ENCODE measurements around the gene DTNB. TPM values are rescaled to one million over a fixed set of nuclear protein-coding genes. Genes with fewer than 3 reads are reported as not detected.
A peak's percentile ranks its signal among the peaks of the same experiment; 100 is the strongest.

Gene DTNB
- total RNA-seq, 1 donor from 2014 or later = 8.5 TPM

GRCh38 chr2:25380586-25381375, 292.6 kb downstream of the DTNB start:
- TF ChIP-seq CTCF (IDR thresholded peaks at IDR 0.05) = no peak
- H3K9me3 Mint-ChIP-seq (ENCODE audit: low read depth) = no peaks in the 10 kb centered on the region
- H3K27ac Mint-ChIP-seq (ENCODE audit: unreplicated experiment) = no peak overlapping the region
- H3K27me3 Mint-ChIP-seq (ENCODE audit: low read depth) = no peaks in the 10 kb centered on the region
- H3K4me1 Mint-ChIP-seq (ENCODE audit: low read depth) = peaks cover 9% of the 10 kb centered on the region
- DNase-seq (ENCODE audit: low spot score) = peak; percentile 61
- H3K4me3 Mint-ChIP-seq (ENCODE audit: unreplicated experiment) = no peak overlapping the region
- H3K36me3 Mint-ChIP-seq (ENCODE audit: low read depth) = peaks cover 1% of the 10 kb centered on the region

- peaks cover 1% of the 10 kb centered on the region for H3K36me3 Mint-ChIP-seq (ENCODE audit: low read depth)
- H3K27ac Mint-ChIP-seq (ENCODE audit: unreplicated experiment) = no peak overlapping the region
- H3K4me3 Mint-ChIP-seq (ENCODE audit: unreplicated experiment) = no peak overlapping the region
- no peaks in the 10 kb centered on the region for H3K27me3 Mint-ChIP-seq (ENCODE audit: low read depth)
- TF ChIP-seq CTCF (IDR thresholded peaks at IDR 0.05) = no peak
- H3K9me3 Mint-ChIP-seq (ENCODE audit: low read depth) = no peaks in the 10 kb centered on the region
- peaks cover 9% of the 10 kb centered on the region for H3K4me1 Mint-ChIP-seq (ENCODE audit: low read depth)
- no peak for DNase-seq (ENCODE audit: low spot score)
These were observed 293.4 kb downstream of the DTNB start for GRCh38 chr2:25380023-25380422.

GRCh38 chr2:25379535-25379934, 293.8 kb downstream of the DTNB start:
- TF ChIP-seq CTCF (IDR thresholded peaks at IDR 0.05) = no peak
- Mint-ChIP-seq H3K4me1 (ENCODE audit: low read depth) (peaks cover 9% of the 10 kb centered on the region), H3K4me3 (ENCODE audit: unreplicated experiment) (no peak overlapping the region), H3K9me3 (ENCODE audit: low read depth) (no peaks in the 10 kb centered on the region), H3K27ac (ENCODE audit: unreplicated experiment) (no peak overlapping the region), H3K36me3 (ENCODE audit: low read depth) (peaks cover 1% of the 10 kb centered on the region), H3K27me3 (ENCODE audit: low read depth) (no peaks in the 10 kb centered on the region)
- DNase-seq (ENCODE audit: low spot score) = peak; percentile 60

GRCh38 chr2:25378731-25379490, 294.5 kb downstream of the DTNB start:
- H3K27ac Mint-ChIP-seq (ENCODE audit: unreplicated experiment) = no peak overlapping the region
- no peak for TF ChIP-seq CTCF (IDR thresholded peaks at IDR 0.05)
- DNase-seq (ENCODE audit: low spot score) = peak; percentile 60
- H3K27me3 Mint-ChIP-seq (ENCODE audit: low read depth) = no peaks in the 10 kb centered on the region
- H3K36me3 Mint-ChIP-seq (ENCODE audit: low read depth) = no peaks in the 10 kb centered on the region
- H3K9me3 Mint-ChIP-seq (ENCODE audit: low read depth) = no peaks in the 10 kb centered on the region
- no peak overlapping the region for H3K4me3 Mint-ChIP-seq (ENCODE audit: unreplicated experiment)
- peaks cover 9% of the 10 kb centered on the region for H3K4me1 Mint-ChIP-seq (ENCODE audit: low read depth)

- no peak for TF ChIP-seq CTCF (IDR thresholded peaks at IDR 0.05)
- Mint-ChIP-seq H3K4me1 (ENCODE audit: low read depth) (peaks cover 9% of the 10 kb centered on the region), H3K36me3 (ENCODE audit: low read depth) (no peaks in the 10 kb centered on the region), H3K9me3 (ENCODE audit: low read depth) (no peaks in the 10 kb centered on the region), H3K4me3 (ENCODE audit: unreplicated experiment) (no peak overlapping the region), H3K27ac (ENCODE audit: unreplicated experiment) (no peak overlapping the region), H3K27me3 (ENCODE audit: low read depth) (no peaks in the 10 kb centered on the region)
- DNase-seq (ENCODE audit: low spot score) = peak; percentile 87
These were observed 295.5 kb downstream of the DTNB start for GRCh38 chr2:25377822-25378421.
